Tibial artery (tissue), 4 donors: ENCODE data around the gene RRP1.

Experiments used
- DNase-seq, 2 donors: peaks; one replicate each; pipeline ENCODE4 v3.0.0-alpha.2; 2019
- H3K27ac ChIP-seq, 2 donors: fragments of 200-600 bp; sonication (generic) in 1 of 2; 1 replicate in 1 of 2; 2 replicates in 1 of 2; pipeline ENCODE4 v1.5.1; 2018 to 2019; ENCODE audit warnings: mild to moderate bottlenecking in 1 of 2
- H3K27me3 ChIP-seq, 2 donors: fragments of 200-600 bp; sonication (generic) in 1 of 2; one replicate each; pipeline versions ENCODE4 v1.5.1 to v1.6.0; 2016 to 2019
- H3K36me3 ChIP-seq, 3 donors: fragments of 200-600 bp; sonication (generic) in 2 of 3; one replicate each; pipeline ENCODE4 v1.5.1; 2016 to 2019; ENCODE audit warnings: mild to moderate bottlenecking in 2 of 3
- H3K4me1 ChIP-seq, 4 donors: fragments of 200-600 bp; sonication (generic) in 2 of 4; 1 replicate in 3 of 4; 2 replicates in 1 of 4; pipeline ENCODE4 v1.5.1; 2016 to 2019
- H3K4me3 ChIP-seq, 2 donors: fragments of 200-600 bp; sonication (generic) in 1 of 2; 1 replicate in 1 of 2; 2 replicates in 1 of 2; pipeline ENCODE4 v1.5.1; 2018 to 2019; ENCODE audit warnings: mild to moderate bottlenecking in 2 of 2
- H3K9me3 ChIP-seq, 3 donors: fragments of 200-600 bp; sonication (generic) in 1 of 3; one replicate each; pipeline ENCODE4 v1.5.1; 2016 to 2019
- CTCF ChIP-seq, 2 experiments: fragments of 200-600 bp in 1 of 2; fragments of 450-650 bp in 1 of 2; IDR thresholded peaks; one replicate each; pipeline ENCODE4 v1.5.1; 2017 to 2019; ENCODE audit warnings: antibody characterized with exemption in 2 of 2, mild to moderate bottlenecking in 1 of 2, moderate library complexity in 1 of 2
- intact Hi-C: fragments of 100-400 bp; cut with DNase I; formaldehyde crosslinking; loops from one replicate; pipeline ENCODE4 v1.15.0; 2023; ENCODE audit warnings: low total_unique reads

Gene RRP1

DNA sequence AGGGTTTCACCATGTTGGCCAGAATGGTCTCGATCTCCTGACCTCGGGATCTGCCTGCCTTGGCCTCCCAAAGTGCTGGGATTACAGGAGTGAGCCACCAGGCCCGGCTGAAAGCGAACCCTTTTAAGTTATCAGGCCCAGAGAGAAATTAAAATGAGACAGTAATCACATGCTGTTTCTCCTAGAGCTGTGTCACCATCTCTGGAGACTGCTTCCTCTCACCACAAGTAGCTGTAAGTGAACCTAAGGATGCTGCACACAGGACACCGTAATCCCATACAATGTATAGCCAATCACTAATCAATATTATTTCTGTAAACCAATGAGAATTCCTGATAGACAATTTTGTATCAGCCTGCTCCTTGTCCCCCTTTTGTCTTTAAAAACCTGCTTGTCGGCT is 7.5 kb upstream of the RRP1 start:
- Histone ChIP-seq H3K4me3 (no peak overlapping the region), H3K4me1 (no peaks in the 10 kb centered on the region), H3K27ac (no peak overlapping the region), H3K27me3 (no peaks in the 10 kb centered on the region), H3K9me3 (no peaks in the 10 kb centered on the region), H3K36me3 (no peaks in the 10 kb centered on the region)
- no peak for DNase-seq
- intact Hi-C loops: no loop called here
- no peak for TF ChIP-seq CTCF (IDR thresholded peaks at IDR 0.05)

- Histone ChIP-seq H3K4me3 (no peak overlapping the region), H3K27ac (no peak overlapping the region), H3K27me3 (no peaks in the 10 kb centered on the region), H3K36me3 (no peaks in the 10 kb centered on the region), H3K9me3 (no peaks in the 10 kb centered on the region), H3K4me1 (no peaks in the 10 kb centered on the region)
- intact Hi-C loops: no loop called here
- DNase-seq: no peak
- no peak for TF ChIP-seq CTCF (IDR thresholded peaks at IDR 0.05)
These were observed 6.8 kb upstream of the RRP1 start for GRCh38 chr21:43782431-43783097.

DNA sequence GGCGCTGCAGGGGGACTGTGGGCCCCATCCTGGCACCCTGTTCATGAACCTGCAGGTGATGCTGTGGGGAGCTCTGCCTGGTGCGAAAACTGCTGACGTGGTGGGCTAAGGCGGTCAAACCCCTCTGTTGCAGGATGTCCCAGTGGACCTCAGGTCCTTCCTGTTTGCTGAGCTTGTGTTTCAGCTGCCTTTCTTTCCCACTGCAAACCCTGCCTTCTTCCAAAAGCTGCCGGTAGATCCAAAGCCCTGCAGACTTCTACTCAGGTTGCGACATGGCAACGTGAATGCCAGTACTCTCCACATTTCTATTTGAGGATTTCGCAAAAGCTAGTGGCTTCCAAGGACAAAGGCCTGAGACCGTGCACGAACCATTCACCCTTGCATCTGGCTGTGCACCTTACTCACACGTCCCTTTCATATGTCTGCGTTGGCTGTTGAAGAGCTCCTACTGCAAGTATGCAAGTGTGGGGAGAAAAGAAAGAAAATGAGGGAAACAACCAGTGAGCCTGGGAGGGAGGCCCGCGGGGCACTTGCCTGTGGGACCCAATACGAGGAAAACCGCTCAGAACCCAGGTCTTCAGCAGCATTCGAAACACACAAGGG is 6.2 kb upstream of the RRP1 start:
- Histone ChIP-seq H3K4me1 (no peaks in the 10 kb centered on the region), H3K27me3 (no peaks in the 10 kb centered on the region), H3K9me3 (no peaks in the 10 kb centered on the region), H3K36me3 (no peaks in the 10 kb centered on the region), H3K4me3 (no peak overlapping the region), H3K27ac (no peak overlapping the region)
- intact Hi-C loops: no loop called here
- DNase-seq: no peak
- TF ChIP-seq CTCF (IDR thresholded peaks at IDR 0.05): no peak

DNA sequence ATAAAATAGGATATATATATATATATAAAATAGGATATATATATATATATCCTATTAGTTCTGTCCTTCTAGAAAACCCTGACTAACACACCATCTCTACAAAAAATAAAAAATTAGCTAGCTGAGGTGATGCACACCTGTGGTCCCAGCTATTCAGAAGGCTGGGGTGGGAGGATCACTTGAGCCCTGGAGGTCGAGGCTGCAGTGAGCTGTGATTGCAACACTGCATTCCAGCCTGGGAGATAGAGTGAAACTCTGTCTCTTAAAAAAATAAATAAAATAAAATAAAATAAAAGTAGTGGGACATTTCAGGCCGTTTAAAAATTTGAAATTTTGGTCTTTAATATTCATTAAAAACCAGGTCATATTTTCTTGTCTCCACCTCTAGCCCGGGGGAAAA is 4.2 kb upstream of the RRP1 start:
- H3K4me3 ChIP-seq: no peak overlapping the region
- intact Hi-C loops: no loop called here
- H3K4me1 ChIP-seq: peaks cover 0 to 3% (median 2%) of the 10 kb centered on the region in 4 donors
- no peak overlapping the region for H3K27ac ChIP-seq
- DNase-seq: no peak
- H3K36me3 ChIP-seq: no peaks in the 10 kb centered on the region
- no peaks in the 10 kb centered on the region for H3K9me3 ChIP-seq
- H3K27me3 ChIP-seq: no peaks in the 10 kb centered on the region
- no peak for TF ChIP-seq CTCF (IDR thresholded peaks at IDR 0.05)

DNA sequence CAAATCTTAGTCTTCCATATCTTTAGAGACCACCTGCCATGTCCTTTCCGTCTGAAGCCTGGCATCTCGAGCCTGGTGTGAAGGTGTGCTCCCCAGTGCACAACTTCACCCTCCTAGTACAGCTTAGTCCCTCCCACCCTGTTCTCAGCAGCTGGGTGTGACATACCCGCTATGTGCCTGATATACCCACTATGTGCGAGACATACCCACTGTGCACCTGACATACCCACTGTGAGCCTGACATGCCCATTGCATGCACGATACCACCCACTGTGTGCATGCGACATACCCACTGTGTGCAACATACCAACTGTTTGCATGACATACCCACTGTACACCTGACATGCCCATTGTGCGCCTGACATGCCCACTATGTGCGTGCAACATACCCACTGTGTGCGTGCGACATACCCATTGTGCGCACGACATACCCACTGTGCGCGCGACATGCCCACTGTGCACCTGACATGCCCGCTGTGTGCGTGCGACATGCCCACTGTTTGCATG is 3.0 kb upstream of the RRP1 start:
- intact Hi-C loops: no loop called here
- no peaks in the 10 kb centered on the region for H3K9me3 ChIP-seq
- H3K36me3 ChIP-seq: peaks cover 0 to 2% (median 0%) of the 10 kb centered on the region in 3 donors
- no peak overlapping the region for H3K4me3 ChIP-seq
- DNase-seq: no peak
- H3K27ac ChIP-seq: no peak overlapping the region
- H3K4me1 ChIP-seq: peaks cover 0 to 15% (median 12%) of the 10 kb centered on the region in 4 donors
- no peak for TF ChIP-seq CTCF (IDR thresholded peaks at IDR 0.05)
- H3K27me3 ChIP-seq: no peaks in the 10 kb centered on the region
